ENCODE results near the gene NECTIN3.

Gene NECTIN3

GRCh38 chr3:111210866-111211564 lies 139.4 kb downstream of the NECTIN3 start:
- no peak for DNase-seq

DNA sequence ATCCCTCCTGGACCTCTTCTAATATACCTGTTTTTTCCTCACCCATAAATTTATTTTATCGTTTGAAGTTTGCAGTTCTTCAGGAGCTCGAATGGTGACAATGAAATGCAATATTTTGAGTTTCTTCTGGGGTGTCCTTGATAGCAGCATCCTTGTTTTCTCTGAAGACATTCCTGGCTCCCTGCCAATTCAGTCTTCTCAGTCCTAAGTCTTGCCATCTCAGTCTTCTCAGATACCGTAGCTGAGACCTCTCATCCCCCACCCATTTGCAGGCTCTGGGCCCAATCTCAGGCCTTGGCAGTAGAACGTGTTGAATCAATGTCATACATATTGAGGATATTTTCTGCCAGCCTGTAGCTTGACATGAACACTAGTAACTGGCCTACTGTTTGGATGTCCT lies 140.9 kb downstream of the NECTIN3 start:
- no peak for DNase-seq

DNA sequence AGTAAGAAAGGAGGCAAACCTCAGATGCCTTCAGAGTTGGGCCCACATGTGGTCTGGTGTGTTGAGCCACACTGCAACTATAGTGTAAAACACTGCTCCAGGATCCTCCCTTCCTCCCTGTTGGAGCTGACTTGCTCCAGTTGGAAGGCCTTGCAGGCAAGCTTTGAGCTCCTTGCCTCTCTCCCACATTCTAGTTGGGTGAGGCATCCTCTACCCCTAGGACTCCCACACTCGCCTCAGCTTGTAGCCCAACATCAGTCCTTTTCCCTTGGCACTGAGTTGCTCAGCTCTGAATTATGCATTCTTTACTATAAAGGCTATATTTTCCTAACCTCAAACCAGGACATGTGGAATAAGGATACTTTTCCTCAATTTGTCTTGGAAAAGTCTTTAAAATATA lies 143.9 kb downstream of the NECTIN3 start:
- no peak for DNase-seq

DNA sequence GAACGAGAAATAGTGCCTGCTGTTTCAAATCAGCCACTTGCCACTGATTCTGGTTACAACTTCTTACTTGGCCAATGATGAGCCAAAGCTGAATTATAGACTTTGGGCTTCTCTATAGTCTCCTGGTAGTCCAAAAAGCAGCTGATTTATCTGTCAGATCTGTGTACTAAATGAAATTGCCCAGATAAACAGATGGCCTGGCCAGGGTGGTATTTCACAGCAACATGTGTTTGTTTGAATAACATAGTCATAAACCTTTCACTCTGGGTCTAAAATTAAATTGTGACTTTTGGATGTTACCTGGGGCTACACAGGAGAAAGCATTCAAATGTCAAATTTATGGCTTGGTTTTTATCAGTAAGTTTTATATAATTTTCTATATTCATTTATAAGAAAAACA lies 147.0 kb downstream of the NECTIN3 start:
- no peak for DNase-seq

DNA sequence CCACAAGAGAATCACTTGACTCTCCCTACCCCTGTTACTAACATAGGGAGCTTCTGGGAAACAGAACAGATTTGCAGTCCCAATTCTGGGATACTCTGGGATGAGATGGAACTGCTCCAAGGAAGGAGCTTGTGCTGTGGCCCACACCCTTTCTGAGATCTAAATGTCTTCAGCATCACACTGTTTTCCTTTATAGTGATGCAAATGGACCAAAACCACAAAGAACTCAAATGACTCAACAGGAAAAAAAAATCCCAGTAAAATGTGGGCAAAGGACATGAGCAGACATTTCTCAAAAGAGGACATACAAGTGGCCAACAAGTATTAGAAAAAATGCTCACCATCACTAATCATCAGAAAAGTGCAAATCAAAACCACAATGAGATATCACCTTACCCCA lies 155.6 kb downstream of the NECTIN3 start:
- DNase-seq = no peak

GRCh38 chr3:111229301-111229700 lies 157.7 kb downstream of the NECTIN3 start:
- no peak for DNase-seq

DNA sequence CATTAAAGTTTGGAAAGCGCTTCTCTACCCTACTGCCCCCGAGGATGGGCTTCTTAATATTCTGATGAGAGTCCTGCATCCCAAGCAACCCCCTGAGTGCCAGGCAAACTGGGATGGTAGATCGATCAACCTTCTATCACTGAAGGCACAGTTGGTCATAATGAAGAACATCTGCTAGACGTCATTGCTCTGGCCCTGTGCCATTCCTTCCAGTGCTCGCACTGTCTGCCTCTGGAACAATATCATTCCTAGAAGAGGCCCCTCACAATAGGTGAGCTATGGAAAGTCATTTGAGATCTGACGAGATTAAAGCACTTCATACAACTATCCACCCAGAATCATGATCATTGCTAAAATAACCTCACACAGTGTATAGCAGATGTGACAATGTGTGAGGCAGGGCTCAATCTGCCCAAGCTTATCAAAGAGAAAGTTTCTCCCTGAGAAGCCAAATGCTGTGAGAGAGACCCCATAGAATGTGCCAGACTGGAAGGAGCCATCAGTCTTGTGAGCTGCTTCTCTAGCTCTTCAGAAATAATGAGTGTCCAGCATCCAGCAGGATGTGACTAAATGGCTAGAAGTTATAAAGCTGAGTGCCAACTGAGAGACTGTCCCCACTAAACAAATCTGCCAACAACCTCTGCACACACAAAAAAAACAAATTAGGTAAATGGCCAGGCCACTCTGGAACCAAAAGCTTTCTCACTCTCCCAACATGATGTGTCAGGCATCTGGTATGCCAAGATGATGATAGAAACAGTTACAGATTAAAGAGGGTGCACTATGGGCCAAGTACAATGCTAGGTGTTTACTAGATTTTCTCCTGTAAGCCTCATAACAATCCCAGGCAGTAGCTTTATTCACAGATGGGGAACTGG lies 165.5 kb downstream of the NECTIN3 start:
- DNase-seq = no peak

DNA sequence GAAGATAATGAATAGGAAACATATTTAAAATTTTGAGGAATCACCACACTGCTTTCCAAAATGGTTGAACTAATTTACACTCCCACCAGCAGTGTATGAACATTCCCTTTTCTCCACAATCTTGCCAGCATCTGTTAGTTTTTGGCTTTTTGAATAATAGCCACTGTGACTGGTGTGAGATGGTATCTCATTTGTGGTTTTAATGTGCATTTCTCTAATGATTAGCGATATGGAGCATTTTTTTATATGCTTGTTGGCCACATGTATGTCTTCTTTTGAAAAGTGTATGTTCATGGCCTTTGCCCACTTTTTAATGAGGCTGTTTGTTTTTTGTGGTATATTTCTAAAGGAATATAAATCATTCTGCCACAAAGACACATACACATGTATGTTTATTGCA lies 166.3 kb downstream of the NECTIN3 start:
- DNase-seq = no peak

- no peak for DNase-seq
These were observed 167.3 kb downstream of the NECTIN3 start for GRCh38 chr3:111238885-111239284.

- DNase-seq = no peak
These were observed 170.3 kb downstream of the NECTIN3 start for GRCh38 chr3:111241960-111242359.

Data from stimulated activated naive CD4-positive, alpha-beta T cell treated with Interleukin-2 at 50 U/mL for 16 hours (primary cell).